ENCODE results near the gene APBB1IP.
"Not testable (repeated sequence)": the region's sequence is repeated elsewhere in the genome, so short reads cannot be mapped to it uniquely, and the experiment has no call there.

Gene APBB1IP

DNA sequence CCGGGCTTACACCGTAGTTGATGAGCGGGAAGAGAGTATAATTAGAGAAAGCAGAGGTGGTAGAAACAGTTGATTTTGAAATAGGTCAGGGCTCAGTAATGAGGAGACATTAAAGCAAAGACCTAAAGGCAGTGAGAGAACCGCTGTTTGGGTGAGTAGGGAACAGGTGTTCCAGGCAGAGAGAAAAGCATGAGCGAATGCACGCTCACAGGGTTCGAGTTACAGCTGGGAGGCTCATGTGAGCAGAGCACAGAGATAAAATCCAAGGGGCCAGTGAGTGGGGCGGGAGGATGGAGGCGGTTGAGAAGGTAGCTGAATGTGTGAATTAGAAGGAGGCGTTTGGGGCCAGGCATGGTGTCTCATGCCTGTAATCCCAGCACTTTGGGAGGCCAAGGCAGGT is 39.9 kb downstream of the APBB1IP start:
- DNase-seq: no peak

DNA sequence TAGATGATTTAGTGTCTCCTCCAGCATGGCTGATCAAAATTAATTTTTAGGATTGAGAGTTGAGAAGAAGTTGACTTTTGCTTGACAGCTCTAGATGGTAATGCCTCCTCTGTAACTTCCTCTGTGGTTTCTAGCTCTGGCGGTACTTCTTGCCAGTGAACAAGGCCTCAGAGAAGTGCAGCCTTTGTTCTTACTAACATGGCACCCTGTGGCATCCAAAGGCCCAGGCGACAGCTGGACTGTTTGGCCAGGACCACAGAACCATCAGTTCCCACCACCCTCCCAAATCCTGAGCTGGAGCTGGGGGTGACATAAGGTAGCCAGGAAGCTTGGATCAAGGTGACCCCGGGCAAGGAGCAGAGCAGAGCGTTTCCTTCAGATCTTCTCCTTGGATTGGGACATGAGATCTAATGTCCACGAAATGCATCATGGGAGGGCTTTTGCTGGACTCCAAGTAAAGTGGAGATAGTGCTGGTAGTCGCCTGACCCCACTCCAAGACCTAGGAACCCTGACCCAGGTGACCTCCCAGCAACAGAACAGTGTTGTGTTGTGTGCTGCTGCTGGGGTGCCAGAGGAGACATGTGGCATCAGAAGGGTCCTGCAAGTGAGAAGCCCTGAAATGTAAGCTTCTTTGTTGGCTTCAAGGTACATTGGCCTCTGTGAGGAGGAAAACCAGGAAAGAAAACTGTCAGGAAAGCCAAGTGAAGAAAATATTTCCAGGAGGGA is 41.8 kb downstream of the APBB1IP start:
- peak in 1 of 2 donors; percentile 40 for DNase-seq

DNA sequence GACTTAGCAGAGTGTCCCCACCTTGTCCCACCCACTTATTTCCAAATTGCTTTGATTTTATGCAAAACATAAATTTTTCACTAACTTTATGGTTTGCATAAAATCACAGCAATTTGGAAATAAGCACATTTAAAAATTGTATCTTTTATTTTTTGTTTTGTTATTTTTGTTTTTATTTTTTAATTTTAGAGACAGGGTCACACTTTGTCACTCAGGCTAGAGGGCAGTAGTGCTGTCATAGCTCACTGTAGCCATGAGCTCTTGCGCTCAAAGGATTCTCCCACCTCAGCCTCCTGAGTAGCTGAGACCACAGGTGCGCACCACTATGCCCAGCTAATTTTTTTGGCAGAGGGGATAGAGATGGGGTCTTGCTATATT is 43.2 kb downstream of the APBB1IP start:
- DNase-seq: no peak

GRCh38 chr10:26481914-26482550 is 43.9 kb downstream of the APBB1IP start:
- DNase-seq: peak; percentile 75 to 79

GRCh38 chr10:26483554-26483953 is 45.4 kb downstream of the APBB1IP start:
- DNase-seq: no peak

- DNase-seq: no peak
These were observed 47.2 kb downstream of the APBB1IP start for GRCh38 chr10:26485150-26485941.

DNA sequence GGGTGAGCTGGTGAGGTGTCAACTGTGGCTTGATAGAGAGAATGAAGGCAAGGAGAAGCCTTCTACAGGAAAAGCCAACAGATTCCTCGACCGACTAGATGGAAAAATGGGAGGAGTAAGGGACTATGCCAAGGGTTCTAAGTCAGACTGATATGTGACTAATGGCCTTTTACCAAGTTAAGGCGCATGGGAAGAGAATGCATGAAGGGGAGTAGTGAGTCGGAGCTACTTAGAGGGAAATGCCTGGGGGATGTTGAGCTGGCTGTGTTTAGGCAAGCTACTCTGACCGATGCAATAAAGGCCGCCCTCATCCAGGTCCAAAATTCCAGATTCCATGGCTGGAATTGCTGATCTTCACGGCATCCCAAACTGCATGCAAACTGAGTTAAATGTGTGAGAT is 48.2 kb downstream of the APBB1IP start:
- DNase-seq: no peak

DNA sequence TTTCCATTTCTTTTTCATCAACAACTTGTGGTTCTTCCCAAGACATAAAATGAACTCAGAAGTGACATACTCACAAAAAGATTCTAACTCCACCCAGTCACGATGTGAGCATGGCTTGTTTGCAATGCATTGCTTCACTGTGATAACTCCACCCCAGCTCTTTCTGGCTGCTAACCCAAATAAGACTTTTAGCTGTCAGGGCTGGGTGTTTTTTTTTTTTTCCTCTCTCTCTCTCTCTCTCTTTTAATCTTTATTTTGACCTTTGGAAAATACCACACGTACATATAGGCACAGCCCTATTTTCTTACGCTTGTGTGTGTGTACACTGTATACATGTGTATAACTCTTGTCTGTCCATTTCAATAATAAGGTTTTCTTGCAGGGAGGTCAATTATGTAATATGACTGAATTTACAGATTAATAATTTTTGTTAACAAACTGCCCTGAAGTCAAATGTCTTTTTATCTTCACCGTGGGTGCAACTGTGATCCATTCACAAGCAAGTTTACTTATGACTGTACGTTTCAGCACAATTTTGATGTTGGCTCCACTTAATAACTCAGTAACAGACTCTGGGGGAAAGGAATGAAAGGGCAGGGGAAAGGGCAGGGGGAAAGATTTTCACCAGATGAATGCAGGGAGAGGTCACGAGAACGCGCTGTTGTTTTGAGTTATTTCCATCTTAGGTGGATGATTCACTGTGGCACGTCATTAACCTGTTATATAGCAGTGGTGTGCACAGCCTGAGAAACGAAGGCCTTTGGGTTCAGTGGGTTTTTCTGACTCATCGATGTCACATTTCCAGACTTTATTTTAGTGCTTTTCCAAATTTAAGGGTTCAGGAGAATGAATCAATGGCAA is 49.1 kb downstream of the APBB1IP start:
- peak; percentile 61 to 75 for DNase-seq

GRCh38 chr10:26488344-26488743 is 50.2 kb downstream of the APBB1IP start:
- peak; percentile 33 to 40 for DNase-seq

- no peak for DNase-seq
These were observed 50.9 kb downstream of the APBB1IP start for GRCh38 chr10:26489081-26489480.

GRCh38 chr10:26490367-26490766 is 52.2 kb downstream of the APBB1IP start:
- DNase-seq: peak in 1 of 2 donors; percentile 26

GRCh38 chr10:26491276-26491675 is 53.1 kb downstream of the APBB1IP start:
- DNase-seq: peak in 1 of 2 donors; percentile 46

DNA sequence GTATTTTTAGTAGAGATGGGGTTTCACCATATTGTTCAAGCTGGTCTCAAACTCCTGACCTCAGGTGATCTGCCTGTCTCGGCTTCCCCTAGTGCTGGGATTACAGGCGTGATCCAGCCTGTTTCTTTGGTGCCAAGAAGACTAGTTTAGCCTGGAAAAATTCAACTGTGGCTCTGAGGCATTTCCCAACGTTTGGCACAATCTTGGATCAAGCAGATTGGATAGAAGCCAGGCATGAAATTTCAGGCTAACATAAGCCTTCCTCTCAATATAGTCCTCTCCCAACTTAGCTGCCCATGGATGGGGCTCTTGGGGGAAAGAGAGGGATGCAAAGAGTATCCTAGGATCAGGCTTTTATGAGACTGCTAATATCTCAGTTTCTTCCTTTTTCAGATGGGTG is 53.8 kb downstream of the APBB1IP start:
- no peak for DNase-seq

DNA sequence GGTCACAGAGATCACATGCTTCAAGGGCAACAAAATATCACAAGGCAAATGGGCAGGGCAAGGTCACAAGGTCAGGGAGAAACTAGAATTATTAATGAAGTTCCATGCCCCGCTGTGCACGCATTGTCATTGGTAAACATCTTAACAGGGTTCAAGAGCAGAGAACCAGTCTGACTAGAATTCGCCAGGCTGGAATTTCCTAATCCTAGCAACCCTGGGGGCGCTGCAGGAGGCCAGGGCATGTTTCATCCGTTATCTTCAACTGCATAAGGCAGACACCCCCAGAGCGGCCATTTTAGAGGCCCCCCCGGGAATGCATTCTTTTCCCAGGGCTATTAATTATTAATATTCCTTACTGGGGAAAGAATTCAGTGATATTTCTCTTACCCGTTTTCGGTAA is 54.6 kb downstream of the APBB1IP start:
- DNase-seq: not testable (repeated sequence)

DNA sequence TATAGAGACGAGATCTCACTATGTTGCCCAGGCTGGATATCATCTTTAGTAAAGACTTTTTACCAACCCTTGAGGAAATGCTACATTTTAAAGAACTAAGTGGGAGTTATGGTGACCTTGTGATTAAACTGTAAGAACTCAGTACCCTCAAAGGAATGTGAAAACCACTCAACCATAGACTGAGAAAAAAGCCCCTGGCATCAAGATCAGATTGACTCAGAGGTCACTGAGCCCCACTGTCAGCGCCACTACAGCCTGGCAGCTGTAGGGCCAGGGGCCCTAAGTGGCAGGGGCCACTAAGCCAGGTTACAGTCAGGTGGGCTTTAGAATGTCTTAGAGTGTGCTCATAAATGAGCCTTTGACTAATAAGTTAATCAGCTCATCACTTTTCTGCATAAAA is 55.9 kb downstream of the APBB1IP start:
- DNase-seq: no peak

- no peak for DNase-seq
These were observed 61.3 kb downstream of the APBB1IP start for GRCh38 chr10:26499426-26499825.

GRCh38 chr10:26502986-26503385 is 64.8 kb downstream of the APBB1IP start:
- peak; percentile 53 to 65 for DNase-seq

- DNase-seq: no peak
These were observed 65.8 kb downstream of the APBB1IP start for GRCh38 chr10:26503911-26504310.

- DNase-seq: not testable (repeated sequence)
These were observed 66.3 kb downstream of the APBB1IP start for GRCh38 chr10:26504429-26504828.

GRCh38 chr10:26505491-26505890 is 67.3 kb downstream of the APBB1IP start:
- DNase-seq: no peak

DNA sequence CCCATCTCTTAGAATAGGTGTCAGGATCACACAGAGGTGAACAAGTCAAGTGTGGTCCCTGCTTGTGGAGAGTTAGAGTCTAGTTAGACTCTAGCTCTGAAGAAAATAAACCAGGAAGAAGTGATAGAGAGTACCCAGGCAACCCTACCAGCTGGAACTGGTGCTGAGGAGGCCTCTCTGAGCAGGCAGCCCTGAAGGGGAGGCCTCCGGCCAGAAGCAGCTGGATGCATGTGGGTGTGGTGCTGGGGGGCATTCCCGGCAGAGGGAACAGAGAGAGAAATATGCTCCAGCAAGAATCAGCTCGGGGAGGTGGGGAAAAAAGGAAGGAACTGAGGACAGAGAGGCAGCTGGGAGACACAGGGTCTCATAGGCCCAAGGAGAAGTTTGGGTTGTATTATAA is 68.6 kb downstream of the APBB1IP start:
- no peak for DNase-seq

DNA sequence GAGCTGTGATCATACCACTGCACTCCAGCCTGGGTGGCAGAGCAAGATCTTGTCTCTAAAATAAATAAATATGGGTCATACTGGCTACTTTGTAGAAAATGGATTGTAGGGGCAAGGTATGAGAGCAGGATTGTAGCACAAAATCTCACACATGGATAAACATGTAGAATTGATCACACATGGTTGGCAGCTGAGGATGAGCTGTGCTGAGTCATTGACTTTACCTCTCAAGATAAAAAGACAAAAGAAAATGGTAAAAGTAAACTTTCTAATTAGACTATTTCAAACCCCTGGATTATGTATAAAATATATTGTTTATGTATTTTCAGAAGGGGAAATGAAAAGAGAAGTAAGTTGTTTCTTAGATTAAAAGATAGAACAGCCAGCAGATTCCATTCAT is 69.3 kb downstream of the APBB1IP start:
- no peak for DNase-seq

- DNase-seq: no peak
These were observed 69.9 kb downstream of the APBB1IP start for GRCh38 chr10:26508016-26508415.

All from inflammatory macrophage treated with lipopolysaccharide for 1 hour (primary cell).